Measurements from ENCODE around the gene FAM180A.

- TF ChIP-seq CTCF (IDR thresholded peaks at IDR 0.05), result no peak
- TF ChIP-seq EZH2 (IDR thresholded peaks at IDR 0.05; ENCODE audit: borderline replicate concordance, insufficient read depth, low read depth, low read length, poor library complexity, severe bottlenecking), result no peak
These were observed 41.9 kb upstream of the FAM180A start for GRCh38 chr7:135790371-135790977.

Measured in B cell (primary cell).